GM18951 (cell line): ENCODE results near the gene PARD6B.

Experiments
- POLR2A ChIP-seq: IDR thresholded peaks from 4 replicates; pipeline ENCODE4 v1.6.1; 2011; ENCODE audit warnings: mild to moderate bottlenecking; ENCODE audit not compliant: insufficient read length, insufficient read depth; ENCODE audit errors: extremely low read depth
- in situ Hi-C: fragments of 300-500 bp; cut with MboI; formaldehyde crosslinking; loops from one replicate; pipeline ENCODE4 v1.12.0; 2022; ENCODE audit warnings: low sequenced_read_pairs, mixed read lengths, inconsistent platforms; ENCODE audit not compliant: unreplicated experiment

The PARD6B gene

GRCh38 chr20:50731930-50732690 lies 730 bp downstream of the PARD6B start:
- TF ChIP-seq POLR2A: no peak
- in situ Hi-C loops: no loop called here

- TF ChIP-seq POLR2A: no peak
- in situ Hi-C loops: no loop called here
Observed at GRCh38 chr20:50733644-50734349, 2.4 kb downstream of the PARD6B start.

DNA sequence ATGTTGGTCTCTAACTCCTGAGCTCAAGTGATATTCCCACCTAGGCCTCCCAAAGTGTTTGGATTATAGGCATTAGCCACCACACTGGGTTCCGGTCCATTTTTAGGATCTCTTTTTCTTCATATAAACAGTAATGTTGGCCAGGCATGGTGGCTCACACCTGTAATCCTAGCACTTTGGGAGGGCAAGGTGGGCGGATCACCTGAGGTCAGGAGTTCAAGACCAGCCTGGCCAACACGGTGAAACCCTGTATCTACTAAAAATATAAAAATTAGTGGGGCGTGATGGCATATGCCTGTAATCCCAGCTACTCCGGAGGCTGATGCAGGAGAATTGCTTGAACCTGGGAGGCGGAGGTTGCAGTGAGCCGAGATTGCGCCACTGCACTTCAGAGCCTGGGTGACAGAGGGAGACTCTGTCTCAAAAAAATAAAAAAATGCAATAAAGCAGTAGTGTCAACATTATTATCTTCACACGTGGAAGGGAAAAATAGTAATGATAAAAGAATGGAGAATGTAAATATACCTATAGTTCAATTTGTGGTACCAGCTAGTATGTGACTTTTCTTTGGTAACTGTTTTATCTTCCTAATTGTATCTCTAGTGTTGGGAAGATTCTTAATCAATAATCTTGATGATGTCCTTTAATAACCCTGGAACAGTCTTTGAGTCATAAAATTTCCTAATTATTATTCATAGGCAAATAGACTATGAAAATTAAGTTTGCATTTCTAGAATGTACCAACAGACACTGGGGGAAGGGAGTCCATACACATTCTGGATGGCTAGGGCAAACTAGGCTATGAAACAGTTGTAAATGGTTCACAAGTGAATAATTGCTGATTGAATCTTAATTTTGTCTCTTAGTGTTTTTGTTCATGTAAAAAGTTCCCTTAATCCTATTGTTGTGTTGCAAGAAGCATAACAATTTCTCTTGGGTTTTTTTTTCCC lies 3.6 kb downstream of the PARD6B start:
- TF ChIP-seq POLR2A: no peak
- in situ Hi-C loops: no loop called here

- in situ Hi-C loops: no loop called here
- TF ChIP-seq POLR2A: no peak
Observed at GRCh38 chr20:50735813-50736212, 4.4 kb downstream of the PARD6B start.

- no peak for TF ChIP-seq POLR2A
- in situ Hi-C loops: no loop called here
Observed at GRCh38 chr20:50737352-50737751, 6.0 kb downstream of the PARD6B start.

DNA sequence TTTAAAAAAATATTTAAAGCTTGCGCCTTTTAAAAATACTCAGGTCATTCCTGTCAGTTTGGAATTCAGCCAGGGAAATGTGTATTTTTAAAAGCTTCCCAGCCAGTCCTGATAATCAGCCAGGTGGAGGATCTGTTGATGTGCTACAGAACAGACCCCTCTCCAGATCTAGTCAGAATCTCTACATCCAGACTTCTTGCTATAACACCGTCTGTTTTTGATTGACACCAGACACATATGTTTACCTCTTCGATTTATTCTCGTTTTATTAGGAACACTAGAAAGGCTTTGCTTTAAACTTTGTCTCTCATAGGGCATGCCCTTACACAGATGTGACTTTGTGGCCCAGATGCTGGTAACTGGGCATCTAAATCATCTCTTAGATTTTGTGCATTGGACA lies 11.7 kb downstream of the PARD6B start:
- TF ChIP-seq POLR2A: no peak
- in situ Hi-C loops: no loop called here

DNA sequence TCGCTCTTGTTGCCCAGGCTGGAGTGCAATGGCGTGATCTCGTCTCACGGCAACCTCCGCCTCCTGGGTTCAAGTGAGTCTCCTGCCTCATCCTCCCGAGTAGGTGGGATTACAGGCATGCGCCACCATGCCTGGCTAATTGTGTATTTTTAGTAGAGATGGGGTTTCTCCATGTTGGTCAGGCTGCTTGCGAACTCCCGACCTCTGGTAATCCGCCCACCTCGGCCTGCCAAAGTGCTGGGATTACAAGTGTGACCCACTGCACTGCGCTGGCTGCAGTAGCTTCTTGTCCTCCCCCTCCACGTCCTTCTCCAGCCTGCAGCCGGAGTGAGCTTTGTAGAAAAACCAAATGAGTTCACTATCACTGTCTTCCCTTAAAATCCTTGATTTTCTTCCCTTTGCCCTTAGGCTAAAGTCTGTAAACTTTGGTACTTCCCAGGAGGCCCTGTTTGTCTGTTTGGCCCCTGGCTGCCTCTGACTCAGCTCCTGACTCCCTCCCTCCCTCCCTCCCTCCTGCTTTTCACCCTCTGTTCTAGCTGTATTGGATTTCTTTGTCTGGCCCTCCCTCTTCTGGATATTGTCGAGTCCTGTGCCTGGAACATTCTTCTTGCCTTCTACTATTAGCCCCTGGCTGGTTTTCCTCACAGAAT lies 12.9 kb downstream of the PARD6B start:
- no peak for TF ChIP-seq POLR2A
- in situ Hi-C loops: no loop called here

- TF ChIP-seq POLR2A: no peak
- in situ Hi-C loops: no loop called here
Observed at GRCh38 chr20:50745634-50746137, 14.3 kb downstream of the PARD6B start.

DNA sequence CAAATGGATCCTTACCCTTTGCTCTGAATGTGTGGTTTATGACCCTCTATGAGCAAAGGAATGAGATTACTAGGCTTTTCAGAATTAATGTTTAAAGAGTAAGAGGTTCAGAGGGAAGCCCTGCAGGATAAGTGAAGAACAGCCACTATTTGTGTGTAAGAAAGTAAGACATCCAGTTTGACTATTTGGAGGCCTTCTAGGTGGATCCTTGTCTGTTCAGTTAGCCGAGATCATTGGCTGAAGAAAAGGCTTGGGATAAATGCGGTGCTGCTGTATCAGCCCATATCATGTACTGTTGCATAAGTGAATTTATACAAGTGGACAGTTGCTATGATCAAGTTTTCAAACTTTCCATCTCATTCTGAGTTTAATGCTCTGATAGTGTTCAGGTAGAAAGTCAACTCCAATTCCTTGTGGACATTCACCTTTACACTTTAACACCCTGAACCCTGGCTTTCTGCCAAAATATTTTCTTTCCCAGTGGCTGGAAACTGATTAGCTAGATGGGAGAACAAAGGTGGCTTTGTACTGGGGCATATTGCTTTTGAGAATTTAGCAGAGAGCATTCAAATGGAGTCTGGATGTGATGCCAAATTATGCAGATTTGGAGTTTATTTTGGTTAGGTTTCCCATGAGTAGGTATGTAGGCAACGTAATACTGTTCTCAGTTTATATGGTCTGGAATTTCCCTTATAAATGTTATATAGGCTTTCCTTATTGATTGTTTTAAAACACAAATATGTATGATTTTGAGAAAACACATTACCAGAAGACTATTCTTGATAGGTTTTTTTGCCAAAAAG lies 15.0 kb downstream of the PARD6B start:
- in situ Hi-C loops: no loop called here
- no peak for TF ChIP-seq POLR2A

DNA sequence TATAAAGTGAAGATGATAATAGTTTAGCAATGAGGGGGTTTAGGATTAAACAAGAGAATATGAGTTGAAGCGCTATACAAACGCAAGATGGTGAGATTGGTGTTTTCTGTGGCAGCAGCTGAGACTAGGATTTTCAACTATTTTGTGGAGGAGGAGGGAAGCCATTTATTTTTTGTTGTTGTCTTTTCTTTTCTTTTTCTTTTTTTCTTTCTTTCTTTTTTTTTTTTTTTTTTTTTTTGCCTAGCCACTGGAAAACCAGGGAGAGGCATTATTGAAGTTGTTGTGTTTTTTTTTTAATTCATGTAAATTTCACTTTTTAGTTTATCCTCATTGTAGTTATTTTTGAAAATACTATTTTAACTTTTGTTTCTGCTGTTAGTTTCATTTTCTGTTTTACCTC lies 15.9 kb downstream of the PARD6B start:
- TF ChIP-seq POLR2A: no peak
- in situ Hi-C loops: no loop called here

- in situ Hi-C loops: no loop called here
- no peak for TF ChIP-seq POLR2A
Observed at GRCh38 chr20:50750145-50750671, 18.8 kb downstream of the PARD6B start.

DNA sequence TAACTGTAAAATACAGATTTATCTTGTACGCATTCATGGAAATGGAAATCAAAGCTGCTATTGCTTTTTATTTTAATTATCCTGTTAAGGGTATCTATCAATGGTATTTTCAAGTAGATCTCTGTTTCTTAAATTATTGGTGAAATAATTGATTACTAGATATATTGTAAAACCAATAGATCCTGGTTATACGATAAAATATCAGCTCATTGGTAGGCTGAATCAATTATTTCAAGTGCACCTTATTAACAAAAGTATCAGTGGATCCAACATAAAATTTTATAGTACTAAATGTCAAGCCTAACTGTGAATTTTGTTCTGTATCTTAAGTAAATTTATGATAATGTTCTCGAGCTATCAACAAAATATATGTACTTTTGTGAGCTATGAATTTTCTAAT lies 21.8 kb downstream of the PARD6B start:
- no peak for TF ChIP-seq POLR2A
- in situ Hi-C loops: no loop called here
